T47D (cell line): Measurements from ENCODE around the gene MTREX.
"Not testable (repeated sequence)": the region's sequence is repeated elsewhere in the genome, so short reads cannot be mapped to it uniquely, and the experiment has no call there.

Source experiments
- DNase-seq, 2 experiments: peaks; one replicate each; pipeline versions ENCODE4 v3.0.0 to v3.0.0-alpha.2; 2011 to 2012; ENCODE audit warnings: low read depth in 1 of 2, low spot score in 1 of 2
- JUND ChIP-seq: IDR thresholded peaks from 2 replicates; pipeline ENCODE4 v1.6.1; 2012; ENCODE audit warnings: low read depth
- in situ Hi-C: cut with HindIII; loops from 2 replicates; pipeline ENCODE4 v1.10.0; 2016; ENCODE audit warnings: low sequenced_read_pairs, low pct_unique_long_range_greater_than_20kb

The MTREX gene

GRCh38 chr5:55308254-55308836 is 556 bp downstream of the MTREX start:
- DNase-seq: peak in 1 of 2 experiments; percentile 33
- TF ChIP-seq JUND: no peak
- in situ Hi-C loops: no loop called here

GRCh38 chr5:55313870-55314617 is 6.3 kb downstream of the MTREX start:
- no peak for TF ChIP-seq JUND
- DNase-seq: no peak
- in situ Hi-C loops: no loop called here

- no peak for TF ChIP-seq JUND
- in situ Hi-C loops: no loop called here
- DNase-seq: no peak
These were observed 8.5 kb downstream of the MTREX start for GRCh38 chr5:55316289-55316688.

DNA sequence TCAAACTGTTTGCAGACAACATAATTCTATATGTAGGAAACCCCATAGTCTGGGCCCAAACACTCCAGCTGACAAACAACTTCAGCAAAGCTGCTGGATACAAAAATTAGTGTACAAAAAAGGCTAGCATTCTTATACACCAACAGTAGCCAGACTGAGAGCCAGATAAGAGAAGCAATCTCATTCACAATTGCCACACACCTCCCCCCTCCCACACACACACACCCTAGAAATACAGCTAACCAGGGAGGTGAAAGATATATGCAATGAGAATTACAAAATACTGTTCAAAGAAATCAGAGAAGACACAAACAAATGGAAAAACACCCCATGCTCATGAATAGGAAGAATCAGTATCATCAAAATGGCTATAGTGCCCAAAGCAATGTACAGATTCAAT is 9.0 kb downstream of the MTREX start:
- TF ChIP-seq JUND: no peak
- in situ Hi-C loops: no loop called here
- DNase-seq: no peak

DNA sequence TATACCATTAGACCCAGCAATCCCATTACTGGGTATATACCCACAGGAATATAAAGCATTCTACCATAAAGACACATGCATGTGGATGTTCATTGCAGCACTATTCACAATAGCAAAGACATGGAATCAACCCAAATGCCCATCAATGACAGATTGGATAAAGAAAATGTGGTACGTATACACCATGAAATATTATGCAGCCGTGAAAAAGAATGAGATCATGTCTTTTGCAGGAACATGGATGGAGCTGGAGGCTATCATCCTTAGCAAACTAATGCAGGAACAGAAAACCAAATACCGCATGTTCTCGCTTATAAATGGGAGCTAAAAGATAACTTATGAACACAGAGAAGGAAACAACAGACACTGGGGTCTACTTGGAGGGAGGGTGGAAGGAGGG is 10.4 kb downstream of the MTREX start:
- in situ Hi-C loops, DNase-seq: not testable (repeated sequence)

GRCh38 chr5:55319491-55319890 is 11.7 kb downstream of the MTREX start:
- TF ChIP-seq JUND: no peak
- in situ Hi-C loops: no loop called here
- no peak for DNase-seq

- in situ Hi-C loops: no loop called here
- TF ChIP-seq JUND: no peak
- DNase-seq: no peak
These were observed 12.8 kb downstream of the MTREX start for GRCh38 chr5:55320571-55320970.

- no peak for DNase-seq
- in situ Hi-C loops: no loop called here
- no peak for TF ChIP-seq JUND
These were observed 16.2 kb downstream of the MTREX start for GRCh38 chr5:55324006-55324405.

DNA sequence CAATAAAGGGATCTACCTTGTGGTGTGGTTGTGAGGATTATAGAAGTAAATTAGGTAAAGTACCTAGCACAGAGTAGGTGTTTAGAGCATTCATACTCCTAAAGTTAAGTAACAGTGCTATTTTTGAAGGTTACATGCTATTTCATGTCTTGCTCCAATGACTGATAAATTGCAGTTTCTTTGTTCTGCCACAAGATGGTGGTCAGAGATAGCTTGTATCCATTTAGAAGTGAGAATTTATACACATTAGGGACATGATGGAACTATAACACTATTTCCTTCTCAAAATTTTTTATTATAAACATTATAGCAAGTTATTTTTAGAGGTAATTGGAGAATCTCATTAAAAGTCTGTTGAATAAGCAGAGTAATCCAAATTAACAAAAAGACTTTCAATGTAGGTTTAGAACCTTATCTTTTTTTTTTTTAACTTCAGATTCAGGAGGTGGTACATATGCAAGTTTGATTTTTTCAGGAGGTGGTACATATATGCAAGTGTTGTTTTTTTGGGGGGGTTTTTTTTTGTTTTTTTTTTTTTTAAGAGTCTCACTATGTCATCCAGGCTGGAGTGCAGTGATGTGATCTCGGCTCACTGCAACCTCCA is 17.1 kb downstream of the MTREX start:
- peak in 1 of 2 experiments; percentile 62 for DNase-seq
- TF ChIP-seq JUND: no peak
- in situ Hi-C loops: no loop called here

DNA sequence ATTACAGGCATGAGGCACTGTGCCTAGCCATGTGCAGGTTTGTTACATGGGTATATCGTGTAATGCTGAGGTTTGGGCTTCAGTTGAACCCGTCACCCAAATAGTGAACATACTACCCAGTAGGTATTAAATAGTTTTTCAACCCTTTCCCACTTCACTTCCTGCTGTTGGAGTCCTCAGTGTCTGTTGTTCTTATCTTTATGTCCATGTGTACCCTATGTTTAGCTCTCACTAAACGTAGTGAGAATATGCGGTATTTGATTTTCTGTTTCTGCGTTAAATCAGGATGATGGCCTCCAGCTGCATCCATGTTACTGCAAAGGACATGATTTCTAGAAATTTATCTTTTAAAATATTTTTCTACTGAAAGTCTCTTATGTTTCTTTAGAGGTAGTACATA is 17.8 kb downstream of the MTREX start:
- no peak for DNase-seq
- in situ Hi-C loops: no loop called here
- TF ChIP-seq JUND: no peak

DNA sequence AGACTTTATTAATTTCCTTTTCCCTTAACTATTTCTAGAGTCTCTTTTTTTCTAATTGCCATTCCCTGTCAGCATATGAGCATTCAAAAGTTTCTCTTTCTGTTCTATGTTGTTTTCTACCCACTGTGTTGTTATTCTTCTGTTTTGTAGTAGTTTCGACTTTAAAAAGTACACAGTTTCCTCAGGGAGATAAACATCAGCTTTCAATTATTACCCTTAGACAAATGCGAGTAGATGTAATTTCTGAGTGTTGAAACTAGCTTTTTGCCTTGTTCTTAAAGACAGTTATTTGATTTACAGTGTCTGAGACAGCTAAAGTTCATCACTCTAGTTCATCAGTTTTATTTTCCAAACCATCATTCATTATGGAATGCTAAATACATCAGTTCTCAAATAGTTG is 19.5 kb downstream of the MTREX start:
- no peak for DNase-seq
- in situ Hi-C loops: no loop called here
- TF ChIP-seq JUND: no peak

DNA sequence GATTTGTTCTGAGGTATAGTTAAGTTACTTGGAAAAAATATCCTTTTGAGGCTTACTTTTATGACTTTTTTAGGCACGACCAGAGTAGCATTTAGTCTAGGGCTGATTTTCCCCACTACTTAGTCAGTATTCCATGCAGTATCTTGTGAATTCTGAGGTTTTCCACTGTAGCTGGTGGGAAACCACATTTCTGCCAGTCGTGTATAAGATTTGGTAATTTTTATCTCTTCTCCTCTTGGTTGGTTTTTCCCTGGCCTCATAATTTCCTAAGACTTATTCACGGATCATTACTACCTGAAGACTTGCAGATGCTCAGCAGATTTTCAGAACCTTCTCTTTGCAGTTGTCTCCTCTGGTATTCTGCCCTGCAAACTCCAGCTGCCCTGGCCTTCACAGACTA is 23.5 kb downstream of the MTREX start:
- in situ Hi-C loops: no loop called here
- TF ChIP-seq JUND: no peak
- no peak for DNase-seq

DNA sequence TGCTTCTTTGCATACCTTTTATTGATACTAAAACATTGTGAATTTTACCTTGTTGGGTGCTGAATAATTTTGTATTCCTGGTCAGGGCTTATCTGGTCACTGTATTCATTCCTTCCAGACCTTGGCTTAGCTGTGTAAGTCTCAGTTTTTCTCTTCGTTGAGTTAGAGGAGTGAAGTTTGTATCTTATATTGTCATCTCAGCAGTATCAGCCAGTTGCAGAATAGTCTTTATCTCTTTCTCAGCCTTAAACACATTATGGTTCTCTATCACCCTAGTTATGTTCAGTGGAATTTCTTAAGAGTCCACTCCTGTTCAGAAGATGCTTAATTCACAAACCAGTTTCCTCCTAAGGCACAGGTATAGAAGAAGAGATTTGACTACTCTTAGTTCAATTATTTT is 25.2 kb downstream of the MTREX start:
- no peak for TF ChIP-seq JUND
- no peak for DNase-seq
- in situ Hi-C loops: no loop called here

DNA sequence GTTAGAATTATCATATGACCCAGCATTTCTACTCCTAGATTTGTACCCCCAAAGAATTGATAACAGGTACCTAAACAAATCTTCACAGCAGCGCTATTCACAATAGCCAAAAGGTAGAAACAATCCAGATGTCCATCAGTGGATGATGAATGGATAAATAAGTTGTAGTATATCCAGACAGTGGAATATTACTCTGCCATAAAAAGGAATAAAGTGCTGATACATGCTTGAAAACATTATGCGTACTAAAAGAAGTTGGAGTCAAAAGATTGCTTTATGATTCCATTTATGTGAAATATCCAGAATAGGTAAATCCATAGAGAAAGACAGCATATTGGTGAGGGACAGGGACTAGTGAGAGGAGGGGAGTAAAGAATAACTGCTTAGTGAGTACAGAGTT is 26.0 kb downstream of the MTREX start:
- in situ Hi-C loops: no loop called here
- no peak for DNase-seq
- no peak for TF ChIP-seq JUND
